Dermis microvascular lymphatic vessel endothelial cell (primary cell): ENCODE measurements around the gene HS6ST3. TPM values are rescaled to one million over a fixed set of nuclear protein-coding genes. Genes with fewer than 3 reads are reported as not detected.

Experiments
- DNase-seq, 2 donors: peaks; one replicate each; pipeline versions ENCODE4 v3.0.0 to v3.0.0-alpha.2; 2010; ENCODE audit warnings: low read depth in 2 of 2
- total RNA-seq: library from RNA; depleted of rRNA; stranded (reverse); fragments of >200 nt; gene quantifications from 2 replicates; pipeline ENCODE4 v1.2.1, GENCODE V29; 2014

The HS6ST3 gene
- total RNA-seq, 1 donor from 2014 or later = under 0.01 TPM

DNA sequence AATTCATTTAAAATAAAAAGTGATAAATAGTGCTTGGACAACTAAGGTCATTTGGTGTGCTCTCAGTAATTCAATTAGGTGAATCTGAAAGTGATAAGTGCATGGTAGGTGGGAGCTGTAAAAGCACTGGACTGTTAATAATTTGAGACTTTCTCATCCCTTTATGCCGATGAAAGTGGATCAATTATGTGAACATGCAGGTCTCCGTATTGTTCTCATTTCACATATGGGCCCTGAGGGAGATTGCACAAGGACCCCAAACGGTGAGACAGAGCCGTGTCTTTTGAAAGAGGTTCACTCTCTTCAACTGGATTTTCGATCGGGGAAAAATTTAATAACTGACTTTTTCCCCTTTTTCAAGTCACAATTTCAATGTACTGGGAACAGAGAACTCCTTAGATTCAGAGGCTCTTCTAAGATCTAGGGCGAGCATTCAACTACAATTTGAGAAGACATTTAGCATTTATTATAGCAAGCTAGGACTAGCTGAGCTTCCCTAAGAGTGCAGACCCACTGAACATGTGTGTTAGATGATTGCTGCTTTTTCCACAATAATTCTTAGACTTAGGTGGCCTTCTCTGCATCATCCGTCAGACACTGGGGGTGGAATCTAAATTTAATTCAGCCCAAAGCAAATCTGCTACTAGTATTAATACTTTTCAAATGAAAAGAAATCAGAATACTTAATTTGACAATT is 556.8 kb downstream of the HS6ST3 start:
- DNase-seq = no peak

DNA sequence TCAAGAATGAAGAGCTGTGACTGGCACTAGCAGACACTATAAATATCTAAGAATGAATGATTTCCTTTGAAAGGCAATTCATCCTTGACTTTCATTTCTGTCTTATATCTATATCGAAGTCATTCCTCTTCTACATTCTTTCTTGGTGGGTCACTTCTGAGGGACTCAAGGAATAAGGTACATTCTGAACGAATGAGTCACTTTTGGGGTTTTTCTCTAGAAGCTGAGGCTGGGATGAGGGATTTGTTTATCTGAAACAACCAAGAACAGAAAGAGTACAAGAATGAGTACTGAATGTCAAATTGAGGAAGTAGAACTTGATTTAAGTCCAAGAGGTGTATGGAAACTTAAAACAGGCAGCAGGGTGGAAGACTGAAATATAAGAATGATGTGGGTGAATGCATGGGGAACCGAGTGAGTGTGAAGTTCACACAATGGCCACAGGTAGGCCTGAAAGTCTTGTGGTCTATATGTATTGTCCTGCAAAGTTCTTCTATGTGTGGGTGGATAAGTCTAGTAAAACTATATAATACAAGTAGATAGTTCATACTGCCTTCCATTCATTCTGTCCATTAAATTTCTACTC is 560.5 kb downstream of the HS6ST3 start:
- DNase-seq = no peak

DNA sequence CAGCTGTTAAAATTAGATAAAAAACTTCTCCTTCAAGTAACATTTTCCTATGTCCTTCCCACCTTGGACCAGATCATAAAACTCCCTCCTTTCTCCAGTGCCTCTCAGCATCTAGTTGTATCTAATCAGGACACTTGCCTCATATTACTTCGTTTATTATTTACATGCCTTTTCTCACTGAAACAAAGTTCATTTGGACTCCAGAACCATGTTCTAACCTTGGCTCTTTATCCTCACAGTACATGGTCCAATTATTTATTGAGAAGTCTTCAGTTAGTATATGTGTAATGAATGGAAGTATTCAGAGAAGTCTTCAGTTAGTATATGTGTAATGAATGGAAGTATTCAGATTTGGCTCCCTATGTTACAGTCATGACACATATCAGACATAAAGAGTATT is 561.7 kb downstream of the HS6ST3 start:
- no peak for DNase-seq

DNA sequence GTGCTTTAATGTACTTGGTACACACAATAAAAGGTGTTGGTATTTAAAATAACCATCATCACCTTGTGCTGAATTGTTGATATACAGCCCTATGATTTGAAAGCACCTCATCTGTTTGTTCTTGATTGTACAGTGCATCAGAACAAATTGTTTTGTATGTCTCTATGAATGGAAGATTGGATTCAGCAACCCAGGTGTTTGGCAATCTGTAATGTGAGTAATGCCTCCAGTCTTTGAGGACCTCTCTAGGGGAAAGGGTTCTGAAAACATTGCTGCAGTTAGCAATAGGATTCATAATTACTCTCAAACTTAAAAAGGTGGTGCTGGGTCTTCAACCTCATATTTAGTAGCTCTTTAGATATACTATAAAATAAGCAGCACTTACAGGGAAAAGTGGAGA is 562.6 kb downstream of the HS6ST3 start:
- DNase-seq = no peak

DNA sequence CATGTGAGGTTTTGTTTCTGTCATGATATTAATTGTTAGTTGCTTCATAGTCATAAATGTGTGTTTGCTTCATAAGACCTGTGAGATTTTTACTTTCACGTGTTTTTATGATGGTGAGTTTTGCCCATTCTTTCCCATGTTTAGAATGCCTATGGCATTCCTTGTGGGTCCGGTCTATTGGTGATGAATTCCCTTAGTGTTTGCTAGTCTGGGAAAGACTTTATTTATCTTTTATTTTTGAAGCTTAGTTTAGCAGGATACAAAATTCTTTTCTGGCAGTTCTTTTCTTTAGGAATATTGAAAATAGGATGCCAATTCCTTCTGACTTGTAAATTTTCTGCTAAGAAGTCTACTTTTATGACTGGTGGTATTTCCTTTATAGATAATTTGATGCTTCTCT is 571.7 kb downstream of the HS6ST3 start:
- DNase-seq = no peak

- no peak for DNase-seq
Measured at GRCh38 chr13:96662036-96662435, 572.1 kb downstream of the HS6ST3 start.

DNA sequence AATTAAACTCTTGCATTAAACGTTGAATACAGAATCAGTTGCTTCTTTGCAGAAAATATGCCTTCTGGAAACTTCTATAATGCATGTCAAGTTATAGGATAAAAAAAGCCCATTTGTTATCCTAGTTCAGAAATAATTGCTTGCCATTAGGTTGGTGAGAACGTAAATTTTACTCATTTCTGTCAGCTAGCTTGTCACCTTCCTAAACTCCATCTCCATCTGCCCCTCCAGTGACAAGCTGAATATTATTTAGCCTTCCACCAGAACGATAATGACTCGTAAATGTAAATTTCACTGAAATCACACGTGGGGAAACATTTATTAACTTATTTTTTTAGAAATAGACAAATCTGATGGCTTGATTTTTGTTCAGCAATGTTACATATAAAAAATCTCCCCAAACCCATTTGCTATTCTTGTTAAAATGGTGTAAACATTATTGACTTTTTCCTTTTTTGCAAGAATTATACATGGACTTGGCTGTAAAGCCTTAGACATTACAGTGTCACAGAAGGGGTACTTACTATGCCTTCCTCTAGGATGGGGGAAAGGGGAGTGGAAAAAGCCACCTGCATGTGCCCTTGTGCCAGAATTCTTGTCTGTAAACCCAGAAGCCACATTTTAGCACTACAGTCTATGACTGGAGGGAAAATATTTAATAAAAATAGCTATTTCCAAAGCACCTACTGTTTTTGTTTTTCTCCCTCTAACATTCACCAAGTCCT is 577.5 kb downstream of the HS6ST3 start:
- DNase-seq = no peak

- no peak for DNase-seq
Measured at GRCh38 chr13:96671073-96671472, 581.2 kb downstream of the HS6ST3 start.

DNA sequence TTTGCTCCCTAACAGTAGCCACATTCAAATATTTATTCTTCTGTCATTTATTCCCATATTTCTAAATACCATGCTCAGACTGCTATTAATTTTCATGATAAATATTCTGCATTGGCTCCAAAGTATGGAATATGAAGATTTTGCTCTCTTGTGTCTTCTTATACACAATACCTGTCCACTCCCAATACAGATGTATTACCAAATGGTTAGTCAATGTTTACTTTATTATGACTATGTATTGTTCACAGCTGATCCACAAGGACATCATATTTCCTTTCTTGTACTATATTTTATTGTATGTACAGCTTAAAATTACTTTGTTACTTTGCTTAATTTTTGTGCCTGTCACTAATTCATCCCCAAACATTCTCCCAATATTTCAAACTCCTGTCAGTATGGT is 582.1 kb downstream of the HS6ST3 start:
- DNase-seq = no peak

DNA sequence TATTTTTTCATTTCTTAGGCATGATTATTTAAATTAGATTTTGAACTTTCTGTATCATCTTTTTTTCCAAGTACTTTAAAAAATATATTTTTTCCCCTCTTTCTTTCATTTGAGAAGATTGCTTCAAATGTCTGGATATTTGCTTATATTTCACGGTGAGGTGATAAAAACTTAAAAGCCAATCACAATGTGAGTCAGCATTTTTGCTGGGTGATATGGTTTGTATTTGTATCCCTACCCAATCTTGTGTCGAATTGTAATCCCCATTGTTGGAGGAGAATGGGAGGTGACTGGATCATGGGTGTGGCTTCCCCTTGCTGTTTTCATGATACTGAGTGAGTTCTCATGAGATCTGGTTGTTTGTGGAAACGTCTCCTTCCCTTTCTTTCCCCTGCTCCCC is 583.9 kb downstream of the HS6ST3 start:
- no peak for DNase-seq

- no peak for DNase-seq
Measured at GRCh38 chr13:96677029-96677428, 587.1 kb downstream of the HS6ST3 start.

DNA sequence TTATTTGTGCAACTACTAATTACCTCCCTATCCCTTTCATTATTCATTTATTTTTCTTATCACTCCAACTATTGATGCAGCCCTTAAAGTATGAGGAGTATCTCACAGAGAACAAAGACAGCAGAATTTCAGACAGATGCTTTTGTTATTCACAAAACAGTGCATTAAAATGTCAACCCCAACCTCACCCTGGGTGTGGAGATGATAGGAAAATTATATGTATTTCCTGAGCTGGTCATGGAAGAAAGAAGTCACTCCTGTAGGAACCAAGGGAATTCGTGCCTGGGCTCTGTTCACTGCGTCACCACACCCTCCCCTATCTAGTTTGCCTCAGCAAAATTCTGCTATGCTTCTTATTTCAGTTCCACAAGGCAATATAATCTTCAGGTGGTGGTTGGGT is 588.9 kb downstream of the HS6ST3 start:
- no peak for DNase-seq

DNA sequence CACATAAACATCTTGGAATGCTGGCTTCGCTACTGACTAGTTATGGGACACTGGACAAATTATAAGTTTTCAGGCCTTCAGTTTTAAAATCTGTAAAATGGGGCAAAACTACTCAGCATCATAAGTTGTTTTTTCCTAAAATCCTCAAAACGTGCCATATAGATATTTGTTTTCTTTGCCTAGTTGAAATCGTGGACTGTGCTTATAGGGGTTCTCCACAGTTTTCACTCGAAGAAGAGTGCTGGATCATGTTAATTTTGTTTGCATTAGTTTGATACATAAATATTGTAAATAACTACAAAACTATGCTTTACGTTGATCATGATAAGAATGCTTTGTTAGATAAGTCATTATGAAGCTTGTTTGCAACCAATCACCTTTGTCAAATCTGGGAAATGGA is 591.0 kb downstream of the HS6ST3 start:
- no peak for DNase-seq

GRCh38 chr13:96681766-96682165 is 591.9 kb downstream of the HS6ST3 start:
- DNase-seq = no peak

DNA sequence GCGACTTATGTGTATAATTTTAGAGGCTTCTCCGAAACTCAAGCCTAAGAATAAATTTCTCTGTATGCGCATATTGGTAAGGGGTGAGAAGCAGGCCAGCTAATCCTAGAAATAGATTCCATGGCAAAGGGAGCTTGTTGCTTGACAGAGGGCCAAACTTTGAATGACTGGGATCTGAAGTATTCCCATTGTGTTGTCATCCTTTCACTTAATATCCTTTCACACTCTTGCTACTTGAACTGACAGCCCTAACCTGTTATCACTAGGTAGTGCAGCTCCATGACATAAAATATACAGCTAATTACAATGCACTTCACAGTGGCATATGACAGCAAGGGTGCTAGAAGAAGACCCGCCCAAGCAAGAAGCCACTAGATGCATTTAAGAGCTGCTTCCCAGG is 594.6 kb downstream of the HS6ST3 start:
- no peak for DNase-seq

DNA sequence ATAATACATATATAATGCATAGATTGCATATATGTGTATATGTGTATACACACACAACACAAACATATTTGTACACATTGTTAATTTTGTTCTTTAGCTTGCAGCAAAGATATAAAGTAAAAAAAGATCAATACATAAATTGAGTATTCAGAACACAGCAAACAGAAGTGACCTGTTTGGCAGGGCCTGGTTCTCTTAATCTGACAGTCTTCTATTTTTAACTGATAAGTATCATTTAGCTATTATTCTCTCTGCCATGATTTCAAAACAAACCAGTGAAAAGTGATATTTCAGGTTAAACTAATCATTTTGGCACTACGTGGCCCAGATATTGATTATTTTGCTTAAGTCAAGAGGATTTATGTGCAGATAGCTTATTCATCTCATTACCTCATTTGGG is 595.0 kb downstream of the HS6ST3 start:
- DNase-seq = no peak

DNA sequence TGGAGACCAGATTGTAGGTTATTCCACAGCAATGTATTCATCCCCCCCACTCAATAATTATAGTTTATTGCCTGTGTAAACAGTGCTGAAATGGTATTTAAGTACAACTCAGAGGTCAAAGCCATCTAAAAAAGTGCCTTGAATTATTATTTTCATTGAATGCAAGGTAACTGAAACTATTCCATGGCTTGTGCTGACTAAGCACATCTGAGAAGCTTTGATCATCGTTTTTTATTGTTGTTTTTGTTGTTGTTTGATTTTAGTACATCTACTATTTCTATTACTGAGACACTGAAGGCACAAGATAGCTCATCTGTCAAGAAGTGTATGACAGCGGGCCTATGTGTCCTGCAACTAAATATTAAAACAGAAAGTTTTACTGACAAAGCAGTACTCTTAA is 596.4 kb downstream of the HS6ST3 start:
- DNase-seq = no peak

- DNase-seq = no peak
Measured at GRCh38 chr13:96687191-96687590, 597.3 kb downstream of the HS6ST3 start.

DNA sequence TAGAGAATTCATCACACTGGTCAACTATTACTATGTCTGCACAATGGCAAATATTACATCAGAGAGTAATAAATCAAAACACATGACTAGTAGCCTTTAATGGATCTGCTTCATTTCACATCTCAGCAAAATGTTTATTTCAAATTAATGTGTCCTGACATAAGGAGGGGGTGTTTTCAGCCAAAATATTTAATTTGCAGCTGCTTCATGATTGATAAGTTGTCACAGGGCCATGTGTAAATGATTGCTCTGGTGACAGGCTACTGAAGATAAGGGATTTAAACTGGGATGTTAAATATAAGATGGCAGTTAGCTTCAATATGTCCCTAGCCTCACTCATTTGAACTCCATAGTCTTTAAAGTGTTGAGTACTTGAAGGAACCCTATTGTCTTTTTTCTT is 601.1 kb downstream of the HS6ST3 start:
- no peak for DNase-seq

GRCh38 chr13:96696389-96696900 is 606.5 kb downstream of the HS6ST3 start:
- no peak for DNase-seq

- no peak for DNase-seq
Measured at GRCh38 chr13:96700657-96701056, 610.8 kb downstream of the HS6ST3 start.

DNA sequence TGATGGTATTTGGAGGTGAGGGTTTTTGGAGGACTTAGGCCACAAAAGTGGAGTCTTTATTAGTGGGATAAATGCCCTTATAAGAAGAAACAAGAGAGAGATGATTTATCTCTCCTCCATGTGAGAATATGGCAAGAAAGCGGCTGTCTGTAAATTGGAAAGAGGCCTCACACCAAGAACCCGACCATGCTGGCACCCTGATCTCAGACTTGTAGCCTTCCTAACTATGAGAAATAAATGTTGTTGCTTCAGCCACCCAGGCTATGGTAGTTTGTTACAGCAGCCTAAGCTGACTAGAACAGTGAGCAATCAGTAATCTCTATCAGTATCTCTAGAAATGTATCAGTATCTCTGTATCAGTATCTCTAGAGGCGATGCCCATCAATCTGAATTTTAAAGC is 617.2 kb downstream of the HS6ST3 start:
- DNase-seq = no peak
